ENCODE measurements around the gene DOCK2.

DOCK2 gene

DNA sequence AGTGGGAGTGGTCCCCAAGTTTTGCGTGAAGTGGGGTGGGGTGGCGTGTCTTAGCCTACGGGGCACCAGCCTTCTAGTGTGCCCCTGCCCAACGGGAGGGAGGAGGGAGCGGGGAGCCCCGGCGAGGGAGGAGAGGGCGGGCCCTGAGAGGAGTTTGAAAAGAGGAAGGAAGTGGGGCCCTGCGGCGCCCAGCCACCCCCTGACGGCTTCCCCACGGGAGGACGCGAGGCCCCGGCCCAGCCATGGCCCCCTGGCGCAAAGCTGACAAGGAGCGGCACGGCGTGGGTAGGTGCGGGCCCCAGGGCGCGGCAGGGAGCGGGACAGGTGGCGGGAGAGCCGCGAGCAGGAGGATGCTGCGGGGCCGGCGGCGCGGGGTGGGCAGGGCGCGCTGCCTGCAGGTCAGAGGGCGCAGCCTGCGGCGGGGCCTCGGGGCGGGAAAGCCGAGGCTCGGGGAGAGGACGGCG, at the start of gene DOCK2:
Gene DOCK2 (plus strand): TSS at position 191 of the 464 bp plus-strand sequence. CDS start 52 bp downstream, at position 243.
- no peak within 1 kb of the TSS for H3K9ac ChIP-seq (ENCODE audit: low read length)

DNA sequence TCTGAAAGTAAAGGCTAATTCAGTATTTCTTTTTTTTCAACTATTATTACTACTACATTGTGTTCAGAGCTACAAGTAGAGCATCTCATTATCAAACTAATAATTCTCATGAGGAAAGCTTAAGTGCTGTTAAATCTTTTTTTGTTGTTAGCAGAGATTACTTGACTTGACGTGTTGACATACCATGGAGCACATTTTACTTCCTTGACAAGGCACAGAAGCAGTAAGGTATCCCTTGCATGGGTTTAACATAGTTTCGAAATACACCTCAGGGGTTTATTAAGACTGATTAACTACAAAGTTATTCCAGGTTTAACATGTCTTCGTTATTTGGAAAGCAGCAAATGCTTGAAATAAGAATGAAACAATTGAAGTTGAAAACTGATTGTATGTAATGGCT, 46.5 kb upstream of the DOCK2 start:
- no peaks in the 10 kb centered on the region for H3K36me3 ChIP-seq (ENCODE audit: control insufficient read depth, insufficient read depth, low read length)
- H3K9me3 ChIP-seq (ENCODE audit: control insufficient read depth, low read length): no peaks in the 10 kb centered on the region

More for the DNA sequence above, at the start of gene DOCK2:
- peaks cover 12% of the 10 kb centered on the region for H3K27me3 ChIP-seq (ENCODE audit: control insufficient read depth, insufficient read depth, low read length)
- H3K36me3 ChIP-seq (ENCODE audit: control insufficient read depth, insufficient read depth, low read length): no peaks in the 10 kb centered on the region
- no peaks in the 10 kb centered on the region for H3K9me3 ChIP-seq (ENCODE audit: control insufficient read depth, low read length)
- H3K4me3 ChIP-seq (ENCODE audit: low read length): no peak within 1 kb of the TSS
- no peaks in the 10 kb centered on the region for H3K4me1 ChIP-seq (ENCODE audit: control insufficient read depth, insufficient read depth, low read length)

GRCh38 chr5:169591636-169592035, 45.4 kb upstream of the DOCK2 start:
- Histone ChIP-seq H3K4me1 (ENCODE audit: control insufficient read depth, insufficient read depth, low read length) (peaks cover 10% of the 10 kb centered on the region), H3K9me3 (ENCODE audit: control insufficient read depth, low read length) (no peaks in the 10 kb centered on the region), H3K36me3 (ENCODE audit: control insufficient read depth, insufficient read depth, low read length) (no peaks in the 10 kb centered on the region), H3K4me3 (ENCODE audit: low read length) (no peak overlapping the region), H3K27me3 (ENCODE audit: control insufficient read depth, insufficient read depth, low read length) (no peaks in the 10 kb centered on the region), H3K9ac (ENCODE audit: low read length) (no peak overlapping the region)

More for the DNA sequence above, 46.5 kb upstream of the DOCK2 start:
- Histone ChIP-seq H3K9ac (ENCODE audit: low read length) (no peak overlapping the region), H3K27me3 (ENCODE audit: control insufficient read depth, insufficient read depth, low read length) (no peaks in the 10 kb centered on the region), H3K4me1 (ENCODE audit: control insufficient read depth, insufficient read depth, low read length) (peaks cover 10% of the 10 kb centered on the region), H3K4me3 (ENCODE audit: low read length) (no peak overlapping the region)

- Histone ChIP-seq H3K4me1 (ENCODE audit: control insufficient read depth, insufficient read depth, low read length) (peaks cover 15% of the 10 kb centered on the region), H3K9me3 (ENCODE audit: control insufficient read depth, low read length) (no peaks in the 10 kb centered on the region), H3K27me3 (ENCODE audit: control insufficient read depth, insufficient read depth, low read length) (no peaks in the 10 kb centered on the region), H3K4me3 (ENCODE audit: low read length) (no peak overlapping the region), H3K36me3 (ENCODE audit: control insufficient read depth, insufficient read depth, low read length) (no peaks in the 10 kb centered on the region), H3K9ac (ENCODE audit: low read length) (no peak overlapping the region)
Measured at GRCh38 chr5:169592937-169593650, 44.0 kb upstream of the DOCK2 start.

GRCh38 chr5:169595172-169595820, 41.8 kb upstream of the DOCK2 start:
- Histone ChIP-seq H3K4me3 (ENCODE audit: low read length) (no peak overlapping the region), H3K36me3 (ENCODE audit: control insufficient read depth, insufficient read depth, low read length) (no peaks in the 10 kb centered on the region), H3K9me3 (ENCODE audit: control insufficient read depth, low read length) (no peaks in the 10 kb centered on the region), H3K9ac (ENCODE audit: low read length) (no peak overlapping the region), H3K4me1 (ENCODE audit: control insufficient read depth, insufficient read depth, low read length) (peaks cover 20% of the 10 kb centered on the region), H3K27me3 (ENCODE audit: control insufficient read depth, insufficient read depth, low read length) (no peaks in the 10 kb centered on the region)

DNA sequence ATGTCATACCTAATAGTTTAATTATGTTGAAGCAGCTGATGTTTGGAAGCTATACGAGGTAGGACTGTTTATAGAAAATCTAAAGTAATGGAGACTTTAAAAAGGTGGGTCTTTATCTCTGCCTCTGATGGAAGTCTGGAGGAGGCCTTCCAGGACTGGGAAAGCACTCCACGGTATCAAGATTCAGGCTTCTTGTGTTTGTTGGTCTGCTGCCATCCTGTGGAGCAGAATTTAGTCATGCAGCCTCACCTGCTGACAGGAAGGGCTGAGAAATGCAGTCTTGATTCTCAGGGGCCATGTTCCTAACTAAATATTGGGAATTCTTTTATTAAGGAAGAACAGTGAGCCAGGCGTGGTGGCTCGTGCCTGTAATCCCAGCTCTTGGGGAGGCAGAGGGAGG, 37.6 kb upstream of the DOCK2 start:
- H3K27me3 ChIP-seq (ENCODE audit: control insufficient read depth, insufficient read depth, low read length): no peaks in the 10 kb centered on the region
- no peak overlapping the region for H3K9ac ChIP-seq (ENCODE audit: low read length)
- H3K9me3 ChIP-seq (ENCODE audit: control insufficient read depth, low read length): no peaks in the 10 kb centered on the region
- peaks cover 9% of the 10 kb centered on the region for H3K4me1 ChIP-seq (ENCODE audit: control insufficient read depth, insufficient read depth, low read length)
- H3K36me3 ChIP-seq (ENCODE audit: control insufficient read depth, insufficient read depth, low read length): no peaks in the 10 kb centered on the region
- H3K4me3 ChIP-seq (ENCODE audit: low read length): no peak overlapping the region

DNA sequence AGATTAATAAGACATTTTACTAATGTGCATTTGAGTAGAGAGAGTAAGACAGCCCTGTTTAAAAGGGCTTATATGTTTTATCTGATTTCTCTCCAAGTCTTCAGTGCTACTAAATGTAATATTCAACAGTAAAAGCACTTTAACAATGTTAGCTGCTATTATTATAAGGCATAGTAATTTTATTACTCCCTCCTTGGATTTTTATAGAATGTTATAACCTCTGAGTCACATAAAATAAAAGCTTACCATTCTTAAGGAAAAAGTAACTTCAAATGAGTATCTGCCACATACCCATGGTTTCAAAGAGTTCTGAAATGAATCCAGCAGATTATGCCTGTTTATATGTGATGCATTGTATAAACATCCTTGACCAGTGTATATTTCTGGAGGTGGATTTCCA, 34.5 kb upstream of the DOCK2 start:
- Histone ChIP-seq H3K36me3 (ENCODE audit: control insufficient read depth, insufficient read depth, low read length) (no peaks in the 10 kb centered on the region), H3K9ac (ENCODE audit: low read length) (no peak overlapping the region)

DNA sequence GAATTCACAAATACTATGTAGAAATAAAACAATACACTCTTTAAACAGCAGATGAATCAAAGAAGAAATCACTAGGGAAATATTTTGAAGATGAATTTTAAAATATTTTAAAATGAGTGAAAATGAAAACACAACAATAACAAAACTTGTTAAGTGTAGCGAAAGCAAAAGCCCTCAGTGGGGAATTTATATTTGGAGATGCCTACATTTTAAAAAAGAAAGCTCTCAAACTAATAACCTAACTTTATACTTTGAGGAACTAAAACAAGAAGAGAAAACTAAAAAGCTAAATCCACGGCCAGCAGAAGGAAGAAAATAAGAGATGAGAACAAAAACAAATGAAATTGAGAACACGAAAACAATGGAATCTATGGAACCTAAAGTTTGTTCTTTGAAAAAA, 30.8 kb upstream of the DOCK2 start:
- Histone ChIP-seq H3K4me3 (ENCODE audit: low read length) (no peak overlapping the region), H3K36me3 (ENCODE audit: control insufficient read depth, insufficient read depth, low read length) (no peaks in the 10 kb centered on the region), H3K27me3 (ENCODE audit: control insufficient read depth, insufficient read depth, low read length) (no peaks in the 10 kb centered on the region), H3K4me1 (ENCODE audit: control insufficient read depth, insufficient read depth, low read length) (no peaks in the 10 kb centered on the region), H3K9me3 (ENCODE audit: control insufficient read depth, low read length) (no peaks in the 10 kb centered on the region), H3K9ac (ENCODE audit: low read length) (no peak overlapping the region)

More for the DNA sequence above, 34.5 kb upstream of the DOCK2 start:
- Histone ChIP-seq H3K4me3 (ENCODE audit: low read length) (no peak overlapping the region), H3K9me3 (ENCODE audit: control insufficient read depth, low read length) (no peaks in the 10 kb centered on the region), H3K27me3 (ENCODE audit: control insufficient read depth, insufficient read depth, low read length) (no peaks in the 10 kb centered on the region), H3K4me1 (ENCODE audit: control insufficient read depth, insufficient read depth, low read length) (peaks cover 9% of the 10 kb centered on the region)

GRCh38 chr5:169607882-169608281, 29.2 kb upstream of the DOCK2 start:
- Histone ChIP-seq H3K36me3 (ENCODE audit: control insufficient read depth, insufficient read depth, low read length) (no peaks in the 10 kb centered on the region), H3K27me3 (ENCODE audit: control insufficient read depth, insufficient read depth, low read length) (no peaks in the 10 kb centered on the region), H3K9ac (ENCODE audit: low read length) (no peak overlapping the region), H3K4me3 (ENCODE audit: low read length) (no peak overlapping the region), H3K9me3 (ENCODE audit: control insufficient read depth, low read length) (no peaks in the 10 kb centered on the region), H3K4me1 (ENCODE audit: control insufficient read depth, insufficient read depth, low read length) (no peaks in the 10 kb centered on the region)

DNA sequence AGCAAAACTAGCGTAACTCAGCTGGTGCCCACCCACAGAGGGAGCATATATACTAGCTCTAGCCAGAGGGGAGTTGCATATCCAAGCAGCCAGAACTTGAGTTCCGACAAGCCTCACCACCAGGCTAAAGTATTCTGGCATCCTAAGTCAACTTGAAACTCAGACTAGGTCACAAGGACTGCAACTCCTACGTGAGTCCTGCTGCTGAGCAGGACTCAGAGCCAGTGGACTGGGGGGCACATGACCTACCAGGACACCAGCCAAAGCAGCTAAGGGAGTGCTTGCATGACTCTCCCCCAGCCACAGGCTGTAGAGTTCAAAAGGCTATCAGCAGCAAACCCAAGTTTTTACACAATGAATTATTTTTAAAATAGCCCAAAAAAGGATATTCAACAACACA, 27.4 kb upstream of the DOCK2 start:
- Histone ChIP-seq H3K9ac (ENCODE audit: low read length) (no peak overlapping the region), H3K27me3 (ENCODE audit: control insufficient read depth, insufficient read depth, low read length) (no peaks in the 10 kb centered on the region), H3K9me3 (ENCODE audit: control insufficient read depth, low read length) (no peaks in the 10 kb centered on the region), H3K4me1 (ENCODE audit: control insufficient read depth, insufficient read depth, low read length) (no peaks in the 10 kb centered on the region), H3K4me3 (ENCODE audit: low read length) (no peak overlapping the region), H3K36me3 (ENCODE audit: control insufficient read depth, insufficient read depth, low read length) (no peaks in the 10 kb centered on the region)

- no peaks in the 10 kb centered on the region for H3K27me3 ChIP-seq (ENCODE audit: control insufficient read depth, insufficient read depth, low read length)
- no peaks in the 10 kb centered on the region for H3K9me3 ChIP-seq (ENCODE audit: control insufficient read depth, low read length)
- no peaks in the 10 kb centered on the region for H3K4me1 ChIP-seq (ENCODE audit: control insufficient read depth, insufficient read depth, low read length)
- H3K4me3 ChIP-seq (ENCODE audit: low read length): no peak overlapping the region
- H3K36me3 ChIP-seq (ENCODE audit: control insufficient read depth, insufficient read depth, low read length): no peaks in the 10 kb centered on the region
- H3K9ac ChIP-seq (ENCODE audit: low read length): no peak overlapping the region
Measured at GRCh38 chr5:169610606-169611005, 26.5 kb upstream of the DOCK2 start.

DNA sequence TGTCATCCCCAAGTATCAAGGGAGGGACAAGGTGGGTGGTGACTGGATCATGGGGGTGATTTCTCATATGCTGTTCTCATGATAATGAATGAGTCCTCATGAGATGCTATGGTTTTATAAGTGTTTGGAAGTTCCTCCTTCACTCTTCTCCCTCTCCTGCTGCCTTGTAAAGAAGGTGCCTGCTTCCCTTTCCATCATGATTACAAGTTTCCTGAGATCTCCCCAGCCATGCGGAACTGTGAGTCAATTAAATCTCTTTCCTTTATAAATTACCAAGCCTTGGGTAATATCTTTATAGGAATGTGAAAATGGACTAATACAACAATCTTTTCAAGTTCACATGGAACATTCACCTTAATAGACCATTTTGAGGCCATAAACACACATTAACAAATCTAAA, 21.5 kb upstream of the DOCK2 start:
- Histone ChIP-seq H3K4me1 (ENCODE audit: control insufficient read depth, insufficient read depth, low read length) (no peaks in the 10 kb centered on the region), H3K9ac (ENCODE audit: low read length) (no peak overlapping the region), H3K4me3 (ENCODE audit: low read length) (no peak overlapping the region), H3K27me3 (ENCODE audit: control insufficient read depth, insufficient read depth, low read length) (no peaks in the 10 kb centered on the region), H3K36me3 (ENCODE audit: control insufficient read depth, insufficient read depth, low read length) (no peaks in the 10 kb centered on the region), H3K9me3 (ENCODE audit: control insufficient read depth, low read length) (no peaks in the 10 kb centered on the region)
